GDM1 (cell line): Measurements from ENCODE around the gene ARHGAP10.

Source experiments
- DNase-seq: peaks from one replicate; lab custom pipeline; 2025; lab: John Stamatoyannopoulos, UW

ARHGAP10 gene

GRCh38 chr4:147733716-147734344 lies 1.9 kb downstream of the ARHGAP10 start:
- DNase-seq: no peak

- DNase-seq: no peak
These were observed 2.6 kb downstream of the ARHGAP10 start for GRCh38 chr4:147734496-147734895.

GRCh38 chr4:147735413-147736301 lies 3.8 kb downstream of the ARHGAP10 start:
- no peak for DNase-seq

- DNase-seq: no peak
These were observed 4.6 kb downstream of the ARHGAP10 start for GRCh38 chr4:147736458-147736857.

- no peak for DNase-seq
These were observed 5.7 kb downstream of the ARHGAP10 start for GRCh38 chr4:147737623-147738022.

GRCh38 chr4:147739239-147739823 lies 7.4 kb downstream of the ARHGAP10 start:
- no peak for DNase-seq

- DNase-seq: no peak
These were observed 8.3 kb downstream of the ARHGAP10 start for GRCh38 chr4:147740176-147740575.

GRCh38 chr4:147741190-147741788 lies 9.4 kb downstream of the ARHGAP10 start:
- DNase-seq: no peak

- DNase-seq: no peak
These were observed 16.0 kb downstream of the ARHGAP10 start for GRCh38 chr4:147747787-147748454.

- no peak for DNase-seq
These were observed 18.0 kb downstream of the ARHGAP10 start for GRCh38 chr4:147749811-147750321.

- no peak for DNase-seq
These were observed 21.2 kb downstream of the ARHGAP10 start for GRCh38 chr4:147753047-147753446.

- DNase-seq: no peak
These were observed 22.2 kb downstream of the ARHGAP10 start for GRCh38 chr4:147754037-147754445.

GRCh38 chr4:147755561-147756295 lies 23.8 kb downstream of the ARHGAP10 start:
- DNase-seq: no peak

- no peak for DNase-seq
These were observed 24.5 kb downstream of the ARHGAP10 start for GRCh38 chr4:147756417-147756816.

- no peak for DNase-seq
These were observed 28.3 kb downstream of the ARHGAP10 start for GRCh38 chr4:147760176-147760575.

GRCh38 chr4:147760695-147761094 lies 28.8 kb downstream of the ARHGAP10 start:
- no peak for DNase-seq

- no peak for DNase-seq
These were observed 29.5 kb downstream of the ARHGAP10 start for GRCh38 chr4:147761218-147761883.

- no peak for DNase-seq
These were observed 32.4 kb downstream of the ARHGAP10 start for GRCh38 chr4:147764337-147764736.

GRCh38 chr4:147765121-147765529 lies 33.2 kb downstream of the ARHGAP10 start:
- DNase-seq: no peak

- peak; percentile 47 for DNase-seq
These were observed 36.2 kb downstream of the ARHGAP10 start for GRCh38 chr4:147768113-147768512.
